Measurements from ENCODE around the gene LHX1.

LHX1 gene

GRCh38 chr17:36972186-36972700 is 35.0 kb downstream of the LHX1 start:
- no peak for DNase-seq (ENCODE audit: low read depth, low spot score)

GRCh38 chr17:36972905-36973304 is 35.6 kb downstream of the LHX1 start:
- DNase-seq (ENCODE audit: low read depth, low spot score): no peak

GRCh38 chr17:36975922-36976515 is 38.7 kb downstream of the LHX1 start:
- no peak for DNase-seq (ENCODE audit: low read depth, low spot score)

- no peak for DNase-seq (ENCODE audit: low read depth, low spot score)
Measured at GRCh38 chr17:36977066-36977465, 39.8 kb downstream of the LHX1 start.

GRCh38 chr17:36977568-36977967 is 40.3 kb downstream of the LHX1 start:
- DNase-seq (ENCODE audit: low read depth, low spot score): no peak

- DNase-seq (ENCODE audit: low read depth, low spot score): no peak
Measured at GRCh38 chr17:36978810-36979564, 41.7 kb downstream of the LHX1 start.

GRCh38 chr17:36979565-36979941 is 42.3 kb downstream of the LHX1 start:
- no peak for DNase-seq (ENCODE audit: low read depth, low spot score)

- DNase-seq (ENCODE audit: low read depth, low spot score): peak; percentile 18
Measured at GRCh38 chr17:36980280-36980761, 43.0 kb downstream of the LHX1 start.

GRCh38 chr17:36983618-36984017 is 46.3 kb downstream of the LHX1 start:
- DNase-seq (ENCODE audit: low read depth, low spot score): no peak

GRCh38 chr17:36989173-36989572 is 51.9 kb downstream of the LHX1 start:
- DNase-seq (ENCODE audit: low read depth, low spot score): no peak

- DNase-seq (ENCODE audit: low read depth, low spot score): no peak
Measured at GRCh38 chr17:36992701-36993100, 55.4 kb downstream of the LHX1 start.

- no peak for DNase-seq (ENCODE audit: low read depth, low spot score)
Measured at GRCh38 chr17:36993227-36993626, 56.0 kb downstream of the LHX1 start.
